Neural progenitor cell (in vitro differentiated cells): ENCODE data around the gene SWI5.

Source experiments
- EZH2 ChIP-seq: fragments of 200-600 bp; sonication (generic); IDR thresholded peaks from 2 replicates; pipeline ENCODE4 v1.6.1; 2017; ENCODE audit warnings: antibody characterized with exemption, mild to moderate bottlenecking, moderate library complexity
- EZH2phosphoT487 ChIP-seq: fragments of 200-600 bp; sonication (generic); IDR thresholded peaks from 2 replicates; pipeline ENCODE4 v1.6.1; 2017; ENCODE audit warnings: antibody characterized with exemption
- TF ChIP-seq, protein P1 (sequence below): fragments of 200-600 bp; sonication (generic); IDR thresholded peaks from 2 replicates; pipeline ENCODE4 v1.5.1; 2017; ENCODE audit warnings: antibody characterized with exemption, mild to moderate bottlenecking

DNA sequence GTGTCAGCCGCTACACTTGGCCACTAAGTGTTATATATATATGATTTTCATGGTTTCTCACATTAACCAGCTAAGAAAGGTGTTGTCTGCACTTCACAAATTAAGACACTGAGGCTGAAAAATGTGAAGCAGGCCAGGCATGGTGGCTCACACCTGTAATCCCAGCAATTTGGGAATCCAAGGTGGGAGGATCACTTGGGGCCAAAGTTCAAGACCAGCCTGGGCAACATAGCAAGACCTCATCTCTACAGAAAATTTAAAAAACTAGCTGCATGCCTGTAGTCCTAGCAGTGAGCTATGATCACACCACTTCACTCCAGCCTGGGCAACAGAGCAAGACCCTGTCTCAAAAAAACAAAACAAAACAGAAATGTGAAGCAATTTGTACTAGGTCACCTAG lies 48.3 kb downstream of the SWI5 start:
- TF ChIP-seq, protein P1, sequence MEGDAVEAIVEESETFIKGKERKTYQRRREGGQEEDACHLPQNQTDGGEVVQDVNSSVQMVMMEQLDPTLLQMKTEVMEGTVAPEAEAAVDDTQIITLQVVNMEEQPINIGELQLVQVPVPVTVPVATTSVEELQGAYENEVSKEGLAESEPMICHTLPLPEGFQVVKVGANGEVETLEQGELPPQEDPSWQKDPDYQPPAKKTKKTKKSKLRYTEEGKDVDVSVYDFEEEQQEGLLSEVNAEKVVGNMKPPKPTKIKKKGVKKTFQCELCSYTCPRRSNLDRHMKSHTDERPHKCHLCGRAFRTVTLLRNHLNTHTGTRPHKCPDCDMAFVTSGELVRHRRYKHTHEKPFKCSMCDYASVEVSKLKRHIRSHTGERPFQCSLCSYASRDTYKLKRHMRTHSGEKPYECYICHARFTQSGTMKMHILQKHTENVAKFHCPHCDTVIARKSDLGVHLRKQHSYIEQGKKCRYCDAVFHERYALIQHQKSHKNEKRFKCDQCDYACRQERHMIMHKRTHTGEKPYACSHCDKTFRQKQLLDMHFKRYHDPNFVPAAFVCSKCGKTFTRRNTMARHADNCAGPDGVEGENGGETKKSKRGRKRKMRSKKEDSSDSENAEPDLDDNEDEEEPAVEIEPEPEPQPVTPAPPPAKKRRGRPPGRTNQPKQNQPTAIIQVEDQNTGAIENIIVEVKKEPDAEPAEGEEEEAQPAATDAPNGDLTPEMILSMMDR, result no peak
- TF ChIP-seq EZH2phosphoT487, result no peak
- TF ChIP-seq EZH2, result no peak
